ENCODE measurements around the gene THSD4.

GRCh38 chr15:71245588-71245987, 130.3 kb downstream of the THSD4 start:
- TF ChIP-seq CTCF (IDR thresholded peaks at IDR 0.05; ENCODE audit: low read depth, low read length, poor library complexity, severe bottlenecking), result no peak
- no peak for TF ChIP-seq EZH2phosphoT487 (IDR thresholded peaks at IDR 0.05; ENCODE audit: borderline replicate concordance, low read length)
